ENCODE data around the gene HSCB.
"Not testable (repeated sequence)": the region's sequence is repeated elsewhere in the genome, so short reads cannot be mapped to it uniquely, and the experiment has no call there.

Gene HSCB

DNA sequence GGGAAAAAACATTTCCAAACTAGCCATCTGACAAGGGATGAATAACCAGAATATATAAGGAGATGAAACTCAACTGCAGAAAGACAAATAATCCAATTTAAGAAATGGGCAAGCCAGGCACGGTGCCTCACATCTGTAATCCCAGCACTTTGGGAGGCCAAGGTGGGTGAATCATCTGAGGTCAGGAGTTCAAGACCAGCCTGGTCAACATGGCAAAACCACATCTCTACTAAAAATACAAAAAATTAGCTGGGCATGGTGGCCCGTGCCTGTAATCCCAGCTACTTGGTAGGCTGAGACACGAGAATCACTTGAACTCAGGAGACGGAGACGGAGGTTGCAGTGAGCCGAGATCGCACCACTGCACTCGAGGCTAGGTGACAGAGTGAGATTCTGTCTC, 3.0 kb upstream of the HSCB start:
- DNase-seq (ENCODE audit: low read depth, low spot score) = not testable (repeated sequence)

DNA sequence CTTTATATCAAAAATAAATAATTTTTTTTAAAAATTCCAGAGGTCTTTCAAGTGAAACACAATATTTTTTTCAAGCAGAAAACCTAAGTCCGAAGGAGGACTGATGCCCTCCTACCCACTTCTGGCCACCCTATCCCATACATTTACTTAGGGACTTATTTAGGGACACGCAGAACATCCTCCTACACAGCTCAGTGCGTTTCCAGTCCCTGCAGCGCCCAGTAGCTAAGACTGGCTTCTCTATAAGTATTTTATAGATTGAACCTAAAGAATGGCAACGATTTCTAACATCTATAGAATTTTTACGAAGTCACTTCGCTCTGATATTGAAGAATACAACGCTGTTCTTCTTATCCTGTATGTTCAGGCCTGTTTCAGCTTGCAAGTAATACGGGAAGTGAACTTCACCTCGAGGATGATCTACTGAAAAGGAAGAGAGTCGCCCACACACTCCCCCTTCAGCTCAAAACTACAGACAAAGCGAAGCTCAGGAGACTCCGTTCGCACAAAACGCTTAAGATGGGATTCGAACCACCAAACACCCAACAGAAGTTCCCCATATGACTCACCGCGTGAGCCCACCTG, 547 bp upstream of the HSCB start:
- no peak for DNase-seq (ENCODE audit: low read depth, low spot score)

DNA sequence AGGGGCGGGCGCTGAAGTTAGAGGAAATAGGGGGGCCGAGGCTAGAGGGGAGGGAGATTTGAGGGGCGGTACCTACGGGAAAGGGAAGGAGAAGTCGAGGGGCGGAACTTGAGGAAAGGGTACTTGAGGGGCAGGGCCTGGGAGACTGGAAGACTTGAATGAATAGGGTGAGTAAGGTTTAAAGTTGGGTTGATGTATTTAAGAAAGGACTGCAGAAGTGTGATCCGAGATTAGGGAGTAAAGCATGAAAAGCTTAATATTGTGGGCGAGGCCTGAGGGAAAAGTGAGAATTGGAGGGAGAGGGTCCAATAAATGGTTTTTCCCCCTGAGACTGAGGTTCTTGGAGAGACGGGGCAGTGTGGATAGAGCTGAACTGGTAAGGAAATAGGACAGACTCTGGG, 723 bp downstream of the HSCB start:
- no peak for DNase-seq (ENCODE audit: low read depth, low spot score)

DNA sequence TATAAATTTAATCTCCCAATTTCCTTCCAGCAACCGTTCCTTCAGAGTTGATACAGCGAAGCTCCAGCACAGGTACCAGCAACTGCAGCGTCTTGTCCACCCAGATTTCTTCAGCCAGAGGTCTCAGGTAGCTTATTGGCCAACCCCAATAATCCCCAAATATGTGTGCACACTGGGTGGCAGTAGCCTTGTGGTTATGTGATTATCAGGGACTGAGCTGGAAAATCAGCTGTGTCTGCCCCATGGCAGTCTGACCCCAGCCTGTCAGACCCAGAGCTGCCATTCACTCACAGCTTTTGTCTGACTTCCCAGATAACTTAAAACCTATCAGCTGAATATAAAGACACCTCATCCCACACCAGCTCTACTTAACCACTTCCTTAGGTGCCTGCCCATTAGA, 2.0 kb downstream of the HSCB start:
- DNase-seq (ENCODE audit: low read depth, low spot score) = no peak

DNA sequence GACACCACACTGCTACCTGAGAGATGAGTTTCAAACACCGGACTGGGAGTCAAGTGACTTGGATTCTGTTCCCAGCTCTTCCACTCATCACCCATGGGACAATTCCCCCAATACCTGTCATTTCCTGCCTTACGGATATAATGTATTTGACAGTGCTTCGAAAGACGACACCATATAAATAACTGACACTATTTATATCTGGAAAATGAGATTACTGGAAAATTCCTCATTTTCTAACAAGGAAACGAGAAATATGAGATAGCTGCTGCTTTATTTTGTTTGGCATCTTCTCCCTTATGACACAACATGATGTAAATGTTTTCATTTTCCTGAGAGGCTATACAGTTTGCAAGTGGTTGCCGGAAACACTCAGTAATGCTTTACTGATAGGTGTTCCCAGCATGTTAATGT, 8.6 kb downstream of the HSCB start:
- DNase-seq (ENCODE audit: low read depth, low spot score) = no peak

DNA sequence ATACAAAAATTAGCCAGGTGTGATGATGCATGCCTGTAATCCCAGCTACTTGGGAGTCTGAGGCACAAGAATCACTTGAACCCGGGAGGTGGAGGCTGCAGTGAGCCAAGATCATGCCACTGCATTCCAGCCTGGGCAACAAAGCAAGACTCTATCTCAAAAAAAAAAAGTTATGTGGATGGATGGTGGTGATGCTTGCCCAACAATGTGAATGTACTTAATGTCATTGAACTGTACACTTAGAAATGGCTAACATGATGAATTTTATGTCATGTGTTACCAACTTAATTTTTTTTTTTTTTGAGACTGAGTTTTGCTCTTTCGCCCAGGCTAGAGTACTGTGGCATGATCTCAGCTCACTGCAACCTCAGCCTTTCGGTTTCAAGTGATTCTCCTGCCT, 12.7 kb downstream of the HSCB start:
- not testable (repeated sequence) for DNase-seq (ENCODE audit: low read depth, low spot score)

DNA sequence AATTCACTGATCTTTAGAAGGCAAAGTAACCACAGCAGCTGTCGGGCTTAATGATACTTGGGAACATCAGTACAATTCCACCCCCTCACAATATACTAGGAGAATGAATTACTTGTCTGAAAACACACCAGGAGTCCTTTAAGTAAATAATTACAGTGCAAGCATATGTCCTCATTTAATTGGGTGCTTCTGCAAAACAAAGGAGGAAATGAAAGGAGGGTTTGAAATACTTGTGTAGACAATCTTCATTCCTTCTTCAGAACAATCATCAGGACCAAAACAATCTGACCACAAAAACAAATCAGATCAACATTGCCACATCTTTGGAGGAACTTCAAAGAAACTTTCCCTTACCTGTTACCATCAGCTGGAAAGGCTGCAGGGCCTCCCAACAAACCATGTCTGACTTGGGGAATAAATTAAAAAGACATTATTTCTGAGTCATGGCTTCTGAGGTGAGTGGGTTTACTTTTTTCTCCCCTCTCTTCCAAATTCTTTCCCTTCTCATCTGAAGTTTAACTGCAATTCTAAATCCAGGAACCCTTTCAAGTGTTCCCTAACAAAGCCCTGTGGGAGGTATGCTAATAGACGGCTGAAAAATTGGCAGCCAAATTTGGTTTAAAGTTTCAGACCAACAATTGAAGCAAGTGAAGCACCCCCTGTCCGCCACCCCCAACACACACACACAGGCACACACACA, 18.2 kb downstream of the HSCB start:
- peak; percentile 67 for DNase-seq (ENCODE audit: low read depth, low spot score)

DNA sequence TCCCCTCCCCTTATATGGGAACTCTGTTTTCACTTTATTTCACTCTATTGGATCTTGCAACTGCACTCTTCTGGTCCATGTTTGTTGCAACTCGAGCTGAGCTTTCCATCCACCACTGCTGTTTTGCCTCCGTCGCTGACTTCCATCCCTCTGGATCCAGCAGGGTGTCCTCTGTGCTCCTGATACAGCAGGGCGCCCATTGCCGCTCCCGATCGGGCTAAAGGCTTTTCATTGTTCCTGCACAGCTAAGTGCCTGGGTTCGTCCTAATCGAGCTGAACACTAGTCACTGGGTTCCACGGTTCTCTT, 19.6 kb downstream of the HSCB start:
- DNase-seq (ENCODE audit: low read depth, low spot score) = peak; percentile 56

DNA sequence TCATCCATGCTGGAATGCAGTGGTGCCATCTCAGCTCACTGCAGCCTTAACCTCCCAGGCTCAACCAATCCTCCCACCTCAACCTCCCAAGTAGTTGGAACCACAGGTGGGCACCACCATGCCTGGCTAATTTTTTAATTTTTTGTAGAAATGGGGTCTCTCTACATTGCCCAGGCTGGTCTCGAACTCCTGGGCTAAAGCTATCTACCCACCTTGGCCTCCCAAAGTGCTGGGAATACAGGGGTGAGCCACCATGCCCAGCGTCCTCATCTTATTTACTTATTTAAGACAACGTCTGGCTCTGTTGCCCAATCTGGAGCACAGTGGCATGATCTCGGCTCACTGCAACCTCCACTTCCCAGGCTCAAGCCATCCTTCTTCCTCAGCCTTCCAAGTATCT, 20.2 kb downstream of the HSCB start:
- DNase-seq (ENCODE audit: low read depth, low spot score) = not testable (repeated sequence)

DNA sequence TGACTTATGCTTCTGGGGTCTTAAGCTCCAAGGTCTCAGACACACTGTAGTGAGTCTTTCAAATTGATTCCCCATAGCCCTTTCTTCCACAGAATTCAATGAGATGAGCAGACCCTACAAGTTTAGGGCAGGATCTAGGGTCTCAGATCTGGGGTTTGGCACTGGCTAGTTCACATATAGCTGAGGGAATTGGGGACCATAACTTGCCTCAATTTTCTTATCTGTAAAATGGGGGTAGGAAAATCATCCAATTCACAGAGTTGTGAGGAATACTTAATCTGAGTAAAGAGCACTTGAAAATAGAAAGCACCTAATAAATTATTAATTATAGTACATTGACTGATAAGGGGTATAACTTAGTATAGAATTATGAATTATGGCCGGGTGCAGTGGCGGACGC, 24.8 kb downstream of the HSCB start:
- no peak for DNase-seq (ENCODE audit: low read depth, low spot score)

DNA sequence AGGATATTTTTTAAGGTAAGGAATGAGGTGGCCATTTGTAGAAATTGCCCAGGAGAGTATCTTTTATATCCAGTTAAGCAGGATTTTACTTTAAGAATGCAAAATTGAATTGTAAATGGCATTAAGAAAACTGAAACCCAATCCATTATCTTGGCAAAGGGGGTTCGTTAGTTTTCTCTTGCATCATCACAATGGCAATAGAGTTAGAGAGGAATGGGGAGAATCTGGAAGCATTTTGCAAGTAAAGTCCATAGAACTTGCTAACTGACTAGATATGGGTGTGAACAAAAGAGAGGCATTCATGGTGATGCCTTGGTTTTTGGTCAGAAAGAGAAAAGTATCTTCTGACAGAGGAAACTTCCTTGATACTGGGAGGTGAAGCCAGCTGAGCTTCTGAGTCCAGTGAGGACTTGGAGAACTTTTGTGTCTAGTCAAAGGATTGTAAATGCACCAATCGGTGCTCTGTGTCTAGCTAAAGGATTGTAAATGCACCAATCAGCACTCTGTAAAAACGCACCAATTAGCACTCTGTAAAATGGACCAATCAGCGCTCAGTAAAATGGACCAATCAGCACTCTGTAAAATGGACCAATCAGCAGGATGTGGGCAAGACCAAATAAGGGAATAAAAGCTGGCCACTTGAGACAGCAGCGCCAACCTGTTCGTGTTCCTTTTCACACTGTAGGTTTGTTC, 27.0 kb downstream of the HSCB start:
- DNase-seq (ENCODE audit: low read depth, low spot score) = no peak

DNA sequence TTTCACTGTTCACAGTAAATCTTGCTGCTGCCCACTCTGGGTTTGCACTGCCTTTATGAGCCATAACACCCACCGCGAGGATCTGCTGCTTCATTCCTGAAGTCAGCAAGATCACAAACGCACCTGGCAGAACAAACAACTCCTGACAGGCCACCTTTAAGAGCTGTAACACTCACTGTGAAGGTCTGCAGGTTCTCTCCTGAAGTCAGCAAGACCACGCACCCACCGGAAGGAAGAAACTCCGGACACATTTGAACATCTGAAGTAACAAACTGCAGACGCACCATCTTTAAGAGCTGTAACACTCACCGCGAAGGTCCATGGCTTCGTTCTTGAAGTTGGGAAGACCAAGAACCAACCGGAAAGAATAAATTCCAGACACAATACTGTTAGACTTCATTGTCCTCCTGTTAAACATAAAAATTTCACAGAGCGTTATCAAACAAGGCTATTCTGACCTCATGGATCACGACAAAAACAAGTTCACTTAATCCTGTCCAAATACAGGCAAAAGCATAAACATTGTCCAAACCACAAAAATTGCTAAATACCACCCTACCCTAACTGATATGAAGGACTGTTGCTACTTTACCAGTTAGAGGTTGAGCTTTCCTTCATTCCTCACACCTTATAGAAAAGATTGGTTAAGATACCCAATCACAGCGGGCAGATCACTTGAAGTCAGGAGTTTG, 27.7 kb downstream of the HSCB start:
- no peak for DNase-seq (ENCODE audit: low read depth, low spot score)

DNA sequence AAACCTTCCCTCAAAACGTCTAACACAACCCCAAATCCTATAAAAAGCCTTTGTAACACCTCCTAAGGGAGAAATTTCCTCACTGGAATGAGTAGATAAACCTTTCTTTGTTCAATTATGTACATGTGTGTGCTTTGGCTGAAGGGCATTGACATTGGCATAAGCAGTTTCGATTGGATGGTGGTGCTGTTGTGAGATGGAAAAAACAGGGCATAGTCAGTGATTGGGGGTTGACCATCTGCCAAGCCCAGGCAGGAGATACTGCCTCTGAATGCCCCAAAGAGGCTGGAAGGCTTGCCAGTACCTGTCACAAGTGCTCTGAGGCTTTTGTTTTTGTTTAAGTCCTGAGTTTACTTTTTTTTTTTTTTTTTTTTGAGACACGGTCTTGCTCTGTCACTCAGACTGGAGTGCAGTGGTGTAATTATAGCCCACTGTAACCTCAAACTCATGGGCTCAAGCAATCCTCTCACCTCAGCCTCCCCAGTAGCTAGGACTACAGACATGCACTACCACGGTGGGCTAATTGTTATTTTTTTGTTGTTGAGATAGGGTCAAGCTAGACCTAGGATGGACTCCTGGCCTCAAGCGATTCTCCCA, 29.5 kb downstream of the HSCB start:
- no peak for DNase-seq (ENCODE audit: low read depth, low spot score)

DNA sequence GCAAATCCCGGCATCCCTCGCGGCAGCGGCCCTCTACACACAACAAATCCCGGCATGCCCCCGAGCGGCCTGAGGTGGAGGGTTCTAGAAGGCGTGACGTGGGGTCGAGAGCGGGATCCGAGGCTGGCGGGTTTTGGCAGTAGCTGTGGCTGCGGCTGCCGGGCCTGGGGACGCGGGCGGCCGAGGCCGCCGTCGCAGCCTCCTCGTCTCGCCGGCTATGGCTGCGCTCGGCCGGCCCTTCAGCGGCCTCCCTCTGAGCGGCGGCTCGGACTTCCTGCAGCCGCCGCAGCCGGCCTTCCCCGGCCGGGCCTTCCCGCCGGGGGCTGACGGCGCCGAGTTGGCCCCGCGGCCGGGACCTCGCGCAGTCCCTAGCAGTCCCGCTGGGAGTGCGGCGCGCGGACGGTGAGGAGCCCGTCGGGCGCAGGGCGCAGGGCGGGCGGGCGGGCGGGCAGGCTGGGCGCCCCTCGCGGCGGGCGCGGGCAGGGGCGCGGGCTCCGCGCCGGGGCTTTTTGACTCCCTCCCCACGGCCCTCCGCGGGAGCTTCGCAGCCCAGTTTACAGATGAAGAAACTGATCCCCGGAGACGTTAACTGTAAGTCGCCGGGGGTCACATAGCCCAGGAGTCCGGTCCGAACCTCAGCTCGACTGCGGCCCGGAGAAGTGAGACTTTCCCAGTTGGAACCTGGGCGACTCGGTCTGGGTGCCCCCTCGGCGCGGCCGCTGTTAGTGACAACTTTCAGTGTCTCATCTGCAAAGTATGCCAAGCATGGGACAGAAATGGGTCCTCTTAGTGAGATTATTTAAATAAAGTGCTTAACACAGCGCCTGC, 31.0 kb downstream of the HSCB start, which contains the start of gene CCDC117:
Gene CCDC117 (plus strand): TSS at position 63 of the 828 bp plus-strand sequence. CDS start 155 bp downstream, at position 218.
- DNase-seq (ENCODE audit: low read depth, low spot score) = peak; percentile 96

DNA sequence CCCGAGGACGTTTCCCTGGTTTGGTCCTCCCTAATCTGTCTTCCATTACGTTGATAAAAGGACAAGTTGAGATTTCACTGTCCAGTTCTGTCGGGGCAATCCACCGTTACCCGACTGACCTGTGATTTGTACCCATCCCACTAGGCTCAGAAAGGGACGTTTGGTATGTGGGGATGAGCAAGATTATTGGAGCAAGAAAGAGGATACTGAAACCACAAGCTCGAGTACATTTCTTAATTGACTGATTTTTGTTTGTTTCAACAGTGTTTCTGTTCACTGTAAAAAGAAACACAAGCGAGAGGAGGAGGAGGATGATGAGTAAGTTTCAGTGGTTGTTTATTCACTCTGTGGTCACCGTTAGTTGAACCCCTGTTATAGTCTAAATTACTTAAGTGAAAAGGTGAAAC, 31.6 kb downstream of the HSCB start:
- DNase-seq (ENCODE audit: low read depth, low spot score) = no peak

DNA sequence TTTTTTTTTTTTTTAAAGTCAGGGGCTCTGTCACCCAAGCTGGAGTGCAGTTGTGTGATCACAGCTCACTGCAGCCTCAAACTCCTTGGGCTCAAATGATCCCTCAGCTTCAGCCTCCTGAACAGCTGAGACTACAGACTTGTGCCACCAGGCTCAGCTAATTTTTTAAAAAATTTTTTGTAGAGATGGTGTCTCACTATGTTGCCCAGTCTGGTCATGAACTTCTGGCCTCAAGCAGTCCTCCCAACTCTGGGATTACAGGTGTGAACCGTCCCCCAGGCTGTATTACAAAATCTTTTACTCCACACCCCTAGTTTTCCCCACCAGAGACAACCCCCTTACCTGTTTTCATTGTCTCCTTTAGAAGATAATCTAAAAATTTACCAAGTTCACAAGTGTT, 32.5 kb downstream of the HSCB start:
- DNase-seq (ENCODE audit: low read depth, low spot score) = no peak

DNA sequence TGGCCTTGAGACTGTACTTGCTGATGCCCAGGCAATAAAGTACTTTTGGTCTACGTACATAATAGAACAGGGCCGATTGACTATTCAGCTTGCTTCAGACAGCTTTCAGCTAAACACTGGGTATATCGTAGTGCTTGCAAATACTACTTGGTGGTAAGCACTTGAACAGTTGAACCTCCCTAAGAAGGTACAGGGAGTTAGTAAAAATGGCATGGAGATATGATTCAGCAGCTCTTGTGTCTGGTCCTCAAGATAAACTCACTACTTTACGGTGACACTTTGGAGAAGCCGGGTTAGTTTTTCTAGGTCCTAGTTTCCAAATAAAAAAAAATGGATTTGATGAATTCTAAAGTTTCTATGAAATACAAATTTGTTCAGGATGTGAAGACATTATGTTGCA, 38.0 kb downstream of the HSCB start:
- DNase-seq (ENCODE audit: low read depth, low spot score) = no peak

DNA sequence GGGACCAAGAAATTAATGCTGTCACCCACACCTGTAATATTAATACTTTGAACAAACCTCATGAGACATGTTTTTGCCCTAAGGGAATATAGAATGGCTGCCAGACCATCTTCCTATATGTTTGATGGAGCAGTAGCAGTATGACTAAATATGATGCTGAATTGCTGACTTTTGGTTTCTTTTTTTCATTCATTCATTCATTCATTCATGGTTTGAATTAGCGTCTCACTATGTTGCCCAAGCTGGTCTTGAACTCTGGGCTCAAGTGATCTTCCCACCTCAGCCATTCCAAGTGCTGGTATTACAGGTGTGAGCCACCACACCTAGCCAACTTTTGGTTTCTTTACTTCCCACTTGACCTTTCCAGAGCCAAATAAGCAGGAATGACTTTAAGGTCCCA, 38.5 kb downstream of the HSCB start:
- DNase-seq (ENCODE audit: low read depth, low spot score) = no peak

DNA sequence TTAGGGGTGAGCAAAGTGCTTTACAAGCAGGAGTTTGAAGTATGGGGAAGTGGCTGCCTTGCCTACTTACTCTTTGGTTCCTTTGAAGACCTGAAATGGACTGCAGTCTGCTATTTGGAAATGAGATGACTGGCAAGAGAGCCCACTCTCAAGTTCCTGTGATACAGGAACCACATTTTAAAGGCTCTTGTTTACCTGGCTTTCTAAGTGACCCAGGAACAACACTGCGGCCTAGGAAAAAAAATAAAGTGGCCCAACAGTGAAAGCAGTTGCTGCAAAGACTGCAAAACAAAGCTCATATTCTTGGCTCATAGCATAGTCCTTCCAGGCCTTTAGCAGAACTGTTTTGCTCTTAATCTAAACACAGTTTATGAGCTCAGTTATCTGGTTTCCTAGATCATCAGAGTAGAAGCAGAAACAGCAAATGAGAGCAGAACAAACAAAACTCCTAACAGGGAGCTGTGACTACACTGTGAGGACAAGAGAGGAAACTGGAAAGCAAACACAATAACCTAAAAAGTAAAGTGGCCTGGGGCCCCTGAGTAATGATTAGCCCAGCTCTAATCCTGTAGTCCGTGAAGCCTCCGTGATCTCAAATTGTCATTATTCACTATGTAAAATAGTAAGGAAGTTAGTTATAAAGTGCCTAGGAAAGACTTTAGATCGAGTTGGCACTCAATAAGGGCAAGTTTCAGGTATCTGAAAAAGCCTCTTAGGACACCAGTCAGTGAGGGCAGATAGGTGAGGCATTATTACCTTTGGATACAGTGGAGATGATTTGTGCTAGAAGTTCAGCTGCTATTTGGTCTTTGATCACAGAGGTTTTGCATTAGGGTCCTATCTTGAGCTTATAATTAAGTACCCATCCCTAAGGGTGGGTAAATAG, 42.2 kb downstream of the HSCB start:
- DNase-seq (ENCODE audit: low read depth, low spot score) = no peak

DNA sequence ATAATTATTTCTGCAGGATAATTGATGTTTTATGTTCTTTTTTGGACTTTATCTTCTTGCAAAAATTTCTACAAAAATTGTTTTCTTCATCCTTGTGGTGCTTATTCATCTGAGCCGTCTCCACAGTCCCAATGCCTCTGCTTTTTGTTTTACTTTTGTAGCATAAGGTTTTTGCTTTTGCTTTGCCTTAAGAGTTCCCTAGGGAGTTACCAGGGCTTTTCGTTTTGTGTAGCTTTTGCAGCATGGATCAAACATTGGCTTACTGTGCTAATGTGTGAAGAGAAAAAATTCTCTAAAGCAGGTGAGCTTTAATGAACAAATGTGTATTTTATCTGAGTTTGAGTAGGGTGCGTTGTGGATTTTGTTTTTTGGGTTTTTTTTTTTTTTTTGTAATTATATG, 46.8 kb downstream of the HSCB start:
- no peak for DNase-seq (ENCODE audit: low read depth, low spot score)
